ENCODE results near the gene VWA3A.
"Not testable (repeated sequence)": the region's sequence is repeated elsewhere in the genome, so short reads cannot be mapped to it uniquely, and the experiment has no call there.

VWA3A gene

GRCh38 chr16:22161401-22161800 is 69.1 kb downstream of the VWA3A start:
- TF ChIP-seq ZFX (IDR thresholded peaks at IDR 0.05), result no peak
- TF ChIP-seq CTCF (conservative IDR thresholded peaks at IDR 0.05), result no peak
- H3K27ac ChIP-seq, result no peak overlapping the region

DNA sequence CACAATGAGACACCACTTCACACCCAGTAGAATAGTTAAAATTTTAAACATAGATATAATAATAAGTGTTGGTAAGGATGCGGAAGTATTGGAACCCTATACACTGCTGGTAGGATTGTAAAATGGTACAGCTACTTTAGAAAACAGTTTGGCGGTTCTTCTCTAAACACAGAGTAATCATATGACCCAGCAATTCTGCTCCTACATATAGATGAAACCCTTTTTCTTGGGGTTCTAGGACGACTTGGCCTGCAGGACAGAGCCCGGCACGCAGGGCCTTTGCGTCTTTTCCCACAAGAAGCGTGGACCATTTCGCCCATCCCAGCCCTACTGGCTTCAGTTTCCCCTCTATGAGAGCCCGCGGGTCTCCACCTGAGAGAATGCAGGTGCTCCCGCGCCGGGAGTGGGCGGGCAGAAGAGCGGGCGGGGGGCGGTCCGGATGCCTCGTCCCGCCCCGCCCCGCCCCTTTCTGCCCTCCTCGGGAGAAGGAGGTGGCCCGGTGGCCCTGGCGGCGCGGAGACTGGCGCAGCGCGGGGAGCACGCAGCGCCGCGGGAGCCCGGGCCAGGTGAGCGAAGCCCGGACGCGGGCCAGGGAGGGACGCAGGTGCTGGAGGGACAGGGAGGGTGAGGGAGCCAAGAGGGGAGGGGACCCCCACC is 69.8 kb downstream of the VWA3A start, which contains the start of gene SDR42E2:
TSS of gene SDR42E2 (plus strand) at position 508 of the 657 bp plus-strand sequence. CDS start 3,077 bp downstream, outside the sequence.
- TF ChIP-seq ZFX (IDR thresholded peaks at IDR 0.05) (no peak), CTCF (conservative IDR thresholded peaks at IDR 0.05) (no peak)
- no peak within 1 kb of the TSS for H3K27ac ChIP-seq

DNA sequence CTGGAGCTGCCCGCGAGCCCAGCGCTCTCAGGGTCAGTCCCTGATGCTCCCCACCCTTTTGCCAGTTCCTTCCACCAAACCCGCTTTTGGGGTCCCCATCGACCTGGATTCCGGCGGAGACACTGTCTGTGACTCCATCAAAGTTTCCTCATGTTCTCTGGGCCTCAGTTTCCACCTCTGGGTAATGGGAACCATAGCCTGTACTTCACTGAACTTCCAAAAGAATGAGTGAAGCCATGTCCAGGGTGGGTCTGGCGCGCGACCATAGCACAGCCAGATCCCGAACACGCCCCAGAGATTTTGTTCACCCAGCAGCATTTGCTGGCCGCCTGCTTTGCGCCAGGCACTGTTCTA is 70.3 kb downstream of the VWA3A start:
- no peak overlapping the region for H3K27ac ChIP-seq
- no peak for TF ChIP-seq CTCF (conservative IDR thresholded peaks at IDR 0.05)
- no peak for TF ChIP-seq ZFX (IDR thresholded peaks at IDR 0.05)

- H3K27ac ChIP-seq, result no peak overlapping the region
- no peak for TF ChIP-seq CTCF (conservative IDR thresholded peaks at IDR 0.05)
- TF ChIP-seq ZFX (IDR thresholded peaks at IDR 0.05), result no peak
Measured at GRCh38 chr16:22163806-22164205, 71.5 kb downstream of the VWA3A start.

DNA sequence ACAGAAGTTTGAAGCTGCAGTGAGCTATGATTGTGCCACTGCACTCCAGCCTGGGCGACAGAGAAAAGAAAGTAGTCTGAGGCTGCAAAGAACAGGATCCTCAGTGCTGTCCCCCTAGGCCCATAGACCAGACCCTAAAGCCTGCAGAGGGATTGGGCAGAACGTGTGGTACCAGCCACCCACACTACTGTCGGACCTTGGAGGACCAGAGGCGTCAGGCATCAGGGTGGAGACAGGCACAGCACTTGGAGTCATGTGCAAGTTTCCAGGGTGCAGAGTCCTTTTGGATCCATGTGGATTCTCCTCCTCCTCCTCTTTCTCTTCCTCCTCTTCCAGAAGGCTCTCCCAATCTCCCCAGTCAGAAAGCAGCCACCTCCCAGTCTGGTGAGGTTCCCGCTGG is 72.1 kb downstream of the VWA3A start:
- TF ChIP-seq ZFX (IDR thresholded peaks at IDR 0.05) (no peak), CTCF (conservative IDR thresholded peaks at IDR 0.05) (no peak)

GRCh38 chr16:22165508-22166285 is 73.4 kb downstream of the VWA3A start:
- no peak overlapping the region for H3K27ac ChIP-seq
- TF ChIP-seq ZFX (IDR thresholded peaks at IDR 0.05) (no peak), CTCF (conservative IDR thresholded peaks at IDR 0.05) (no peak)

More for the DNA sequence above, 72.1 kb downstream of the VWA3A start:
- no peak overlapping the region for H3K27ac ChIP-seq

- H3K27ac ChIP-seq, result no peak overlapping the region
- no peak for TF ChIP-seq ZFX (IDR thresholded peaks at IDR 0.05)
- no peak for TF ChIP-seq CTCF (conservative IDR thresholded peaks at IDR 0.05)
Measured at GRCh38 chr16:22171953-22172352, 79.6 kb downstream of the VWA3A start.

GRCh38 chr16:22172642-22173041 is 80.3 kb downstream of the VWA3A start:
- H3K27ac ChIP-seq, result not testable (repeated sequence)
